Measurements from ENCODE around the gene FAM162A. TPM values are rescaled to one million over a fixed set of nuclear protein-coding genes. Genes with fewer than 3 reads are reported as not detected.
A peak's percentile ranks its signal among the peaks of the same experiment; 100 is the strongest.

Gene FAM162A
- total RNA-seq, 4 donors from 2014 or later = 28.2 to 42.7 (median 32.6) TPM

DNA sequence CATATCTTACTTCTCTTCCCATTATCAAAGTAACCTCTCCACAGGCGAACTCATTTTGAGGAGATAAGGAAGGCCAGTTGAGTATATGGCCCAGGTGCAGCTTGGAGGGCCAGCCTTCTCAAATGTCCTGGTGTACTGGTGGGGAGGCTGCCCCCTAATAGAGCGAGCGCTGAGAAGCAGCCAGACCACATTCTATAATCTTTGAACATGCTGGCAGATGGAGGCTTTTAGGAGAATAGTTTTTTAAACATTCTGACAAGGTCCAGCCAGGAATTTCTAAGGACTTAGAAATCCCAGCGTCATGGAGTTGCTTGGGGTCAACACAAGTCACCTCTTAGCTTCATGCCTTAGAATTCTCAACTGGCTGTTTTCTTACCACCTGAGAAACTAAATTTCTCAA is 26.1 kb downstream of the FAM162A start:
- Histone ChIP-seq H3K27ac (replicated peaks in 1 of 4) (peak overlapping the region in 1 of 4 donors; percentile 2), H3K4me1 (peaks cover 16 to 28% (median 20%) of the 10 kb centered on the region in 4 donors), H3K9me3 (no peaks in the 10 kb centered on the region), H3K4me3 (no peak overlapping the region), H3K36me3 (peaks cover 16 to 75% (median 62%) of the 10 kb centered on the region in 4 donors), H3K27me3 (no peaks in the 10 kb centered on the region)
- no peak for DNase-seq (ENCODE audit: extremely low spot score)
- WGBS = 85% methylated on average over 4 of the region's 4 CpGs
- intact Hi-C loops (cut with DNase I) = no loop called here
- TF ChIP-seq, protein P1, sequence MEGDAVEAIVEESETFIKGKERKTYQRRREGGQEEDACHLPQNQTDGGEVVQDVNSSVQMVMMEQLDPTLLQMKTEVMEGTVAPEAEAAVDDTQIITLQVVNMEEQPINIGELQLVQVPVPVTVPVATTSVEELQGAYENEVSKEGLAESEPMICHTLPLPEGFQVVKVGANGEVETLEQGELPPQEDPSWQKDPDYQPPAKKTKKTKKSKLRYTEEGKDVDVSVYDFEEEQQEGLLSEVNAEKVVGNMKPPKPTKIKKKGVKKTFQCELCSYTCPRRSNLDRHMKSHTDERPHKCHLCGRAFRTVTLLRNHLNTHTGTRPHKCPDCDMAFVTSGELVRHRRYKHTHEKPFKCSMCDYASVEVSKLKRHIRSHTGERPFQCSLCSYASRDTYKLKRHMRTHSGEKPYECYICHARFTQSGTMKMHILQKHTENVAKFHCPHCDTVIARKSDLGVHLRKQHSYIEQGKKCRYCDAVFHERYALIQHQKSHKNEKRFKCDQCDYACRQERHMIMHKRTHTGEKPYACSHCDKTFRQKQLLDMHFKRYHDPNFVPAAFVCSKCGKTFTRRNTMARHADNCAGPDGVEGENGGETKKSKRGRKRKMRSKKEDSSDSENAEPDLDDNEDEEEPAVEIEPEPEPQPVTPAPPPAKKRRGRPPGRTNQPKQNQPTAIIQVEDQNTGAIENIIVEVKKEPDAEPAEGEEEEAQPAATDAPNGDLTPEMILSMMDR (IDR thresholded peaks at IDR 0.05) = no peak
- TF ChIP-seq POLR2AphosphoS5 (IDR thresholded peaks at IDR 0.05) = no peak
- TF ChIP-seq POLR2A (IDR thresholded peaks at IDR 0.05; ENCODE audit: low read depth) = no peak
- no peak for TF ChIP-seq EP300 (IDR thresholded peaks at IDR 0.05)

- peaks cover 20 to 31% (median 24%) of the 10 kb centered on the region in 4 donors for H3K4me1 ChIP-seq
- no peaks in the 10 kb centered on the region for H3K27me3 ChIP-seq
- TF ChIP-seq EP300 (IDR thresholded peaks at IDR 0.05) = no peak
- TF ChIP-seq POLR2AphosphoS5 (IDR thresholded peaks at IDR 0.05) = no peak
- TF ChIP-seq, protein P1 (IDR thresholded peaks at IDR 0.05) = no peak
- TF ChIP-seq POLR2A (IDR thresholded peaks at IDR 0.05; ENCODE audit: low read depth) = no peak
- H3K4me3 ChIP-seq = no peak overlapping the region
- DNase-seq (ENCODE audit: extremely low spot score) = no peak
- H3K36me3 ChIP-seq = peaks cover 16 to 71% (median 57%) of the 10 kb centered on the region in 4 donors
- intact Hi-C loops (cut with DNase I) = no loop called here
- WGBS = 83% methylated on average over 6 of the region's 6 CpGs
- H3K27ac ChIP-seq (replicated peaks in 1 of 4) = no peak overlapping the region
- no peaks in the 10 kb centered on the region for H3K9me3 ChIP-seq
Measured at GRCh38 chr3:122410639-122411038, 26.7 kb downstream of the FAM162A start.

- TF ChIP-seq, protein P1 (IDR thresholded peaks at IDR 0.05) = no peak
- TF ChIP-seq POLR2A (IDR thresholded peaks at IDR 0.05; ENCODE audit: low read depth) (no peak), EP300 (IDR thresholded peaks at IDR 0.05) (no peak)
- H3K4me1 ChIP-seq = peaks cover 27 to 40% (median 35%) of the 10 kb centered on the region in 4 donors
- H3K9me3 ChIP-seq = no peaks in the 10 kb centered on the region
- peaks cover 10 to 37% (median 25%) of the 10 kb centered on the region in 4 donors for H3K36me3 ChIP-seq
- no peak for DNase-seq (ENCODE audit: extremely low spot score)
- H3K4me3 ChIP-seq = no peak overlapping the region
- WGBS = 90% methylated on average over 3 of the region's 3 CpGs
- no peaks in the 10 kb centered on the region for H3K27me3 ChIP-seq
- intact Hi-C loops (cut with DNase I) = loop anchor here (2.0 kb wide), 1 partner anchor 30 kb away; the partner anchor contains the start of gene FAM162A
- peak overlapping the region in 1 of 4 donors; percentile 86 for H3K27ac ChIP-seq (replicated peaks in 1 of 4)
Measured at GRCh38 chr3:122414391-122414790, 30.4 kb downstream of the FAM162A start.

DNA sequence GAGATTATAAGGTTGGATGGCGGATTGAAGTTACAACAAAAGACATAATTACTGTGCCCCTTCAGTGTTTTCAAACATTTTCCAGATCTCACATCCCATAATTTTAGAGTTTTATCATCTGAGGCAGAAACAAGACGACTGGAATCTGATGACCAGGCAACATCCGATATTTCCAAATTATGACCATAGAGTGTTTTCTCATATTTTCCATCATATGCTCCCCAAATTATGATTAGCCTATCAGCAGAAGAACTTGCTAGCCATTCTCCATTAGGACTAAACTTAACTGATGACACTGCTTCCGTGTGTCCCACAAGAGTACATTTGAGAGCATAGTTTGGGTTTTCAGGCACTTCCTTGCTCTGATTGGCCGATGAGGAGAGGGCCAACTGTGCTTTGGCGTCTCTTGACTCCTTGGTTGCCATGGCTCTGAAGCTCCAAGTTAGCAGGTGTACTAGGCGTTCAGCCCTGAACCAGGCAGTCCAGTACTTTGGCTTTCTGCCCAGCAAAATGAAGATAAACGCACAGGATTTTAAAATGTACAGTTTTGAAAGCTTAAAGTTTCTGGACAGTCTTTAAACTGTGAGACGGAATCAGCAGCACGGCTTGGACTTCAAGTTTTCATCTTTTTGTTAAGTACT is 31.2 kb downstream of the FAM162A start:
- peak overlapping the region; percentile 73 to 86 (median 75) for H3K4me3 ChIP-seq
- peaks cover 7 to 29% (median 16%) of the 10 kb centered on the region in 4 donors for H3K36me3 ChIP-seq
- intact Hi-C loops (cut with DNase I) = loop anchor here (2.0 kb wide), 1 partner anchor 30 kb away; the partner anchor contains the start of gene FAM162A
- no peak for DNase-seq (ENCODE audit: extremely low spot score)
- TF ChIP-seq POLR2AphosphoS5 (IDR thresholded peaks at IDR 0.05) (no peak), POLR2A (IDR thresholded peaks at IDR 0.05; ENCODE audit: low read depth) (no peak), EP300 (IDR thresholded peaks at IDR 0.05) (no peak)
- TF ChIP-seq, protein P1 (IDR thresholded peaks at IDR 0.05) = no peak
- H3K27ac ChIP-seq (replicated peaks in 1 of 4) = peak overlapping the region; percentile 86 to 89 (median 87)
- no peaks in the 10 kb centered on the region for H3K9me3 ChIP-seq
- H3K27me3 ChIP-seq = no peaks in the 10 kb centered on the region
- 22% methylated on average over 10 of the region's 10 CpGs for WGBS
- peaks cover 27 to 40% (median 35%) of the 10 kb centered on the region in 4 donors for H3K4me1 ChIP-seq
